HL-60 (cell line): ENCODE results near the gene KCNAB1.

Source experiments
- POLR2AphosphoS5 ChIP-seq: IDR thresholded peaks from 2 replicates; pipeline ENCODE4 v1.6.1; 2012; ENCODE audit warnings: low read depth
- REST ChIP-seq: IDR thresholded peaks from 2 replicates; pipeline ENCODE4 v1.6.1; 2012; ENCODE audit warnings: low read depth; ENCODE audit not compliant: insufficient replicate concordance
- SPI1 ChIP-seq: IDR thresholded peaks from 2 replicates; pipeline ENCODE4 v1.6.1; 2012; ENCODE audit warnings: low read depth, mild to moderate bottlenecking, borderline replicate concordance
- TF ChIP-seq, protein P1 (sequence below): IDR thresholded peaks from one replicate; pipeline ENCODE4 v1.5.1; 2011; ENCODE audit warnings: low read length, control low read depth, inconsistent platforms; ENCODE audit not compliant: insufficient read depth

- TF ChIP-seq, protein P1, sequence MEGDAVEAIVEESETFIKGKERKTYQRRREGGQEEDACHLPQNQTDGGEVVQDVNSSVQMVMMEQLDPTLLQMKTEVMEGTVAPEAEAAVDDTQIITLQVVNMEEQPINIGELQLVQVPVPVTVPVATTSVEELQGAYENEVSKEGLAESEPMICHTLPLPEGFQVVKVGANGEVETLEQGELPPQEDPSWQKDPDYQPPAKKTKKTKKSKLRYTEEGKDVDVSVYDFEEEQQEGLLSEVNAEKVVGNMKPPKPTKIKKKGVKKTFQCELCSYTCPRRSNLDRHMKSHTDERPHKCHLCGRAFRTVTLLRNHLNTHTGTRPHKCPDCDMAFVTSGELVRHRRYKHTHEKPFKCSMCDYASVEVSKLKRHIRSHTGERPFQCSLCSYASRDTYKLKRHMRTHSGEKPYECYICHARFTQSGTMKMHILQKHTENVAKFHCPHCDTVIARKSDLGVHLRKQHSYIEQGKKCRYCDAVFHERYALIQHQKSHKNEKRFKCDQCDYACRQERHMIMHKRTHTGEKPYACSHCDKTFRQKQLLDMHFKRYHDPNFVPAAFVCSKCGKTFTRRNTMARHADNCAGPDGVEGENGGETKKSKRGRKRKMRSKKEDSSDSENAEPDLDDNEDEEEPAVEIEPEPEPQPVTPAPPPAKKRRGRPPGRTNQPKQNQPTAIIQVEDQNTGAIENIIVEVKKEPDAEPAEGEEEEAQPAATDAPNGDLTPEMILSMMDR: no peak
- TF ChIP-seq SPI1 (no peak), POLR2AphosphoS5 (no peak), REST (no peak)
Observed at GRCh38 chr3:156583469-156583868, 463.1 kb downstream of the KCNAB1 start.
